ENCODE data around the gene CAPN10.

The CAPN10 gene

DNA sequence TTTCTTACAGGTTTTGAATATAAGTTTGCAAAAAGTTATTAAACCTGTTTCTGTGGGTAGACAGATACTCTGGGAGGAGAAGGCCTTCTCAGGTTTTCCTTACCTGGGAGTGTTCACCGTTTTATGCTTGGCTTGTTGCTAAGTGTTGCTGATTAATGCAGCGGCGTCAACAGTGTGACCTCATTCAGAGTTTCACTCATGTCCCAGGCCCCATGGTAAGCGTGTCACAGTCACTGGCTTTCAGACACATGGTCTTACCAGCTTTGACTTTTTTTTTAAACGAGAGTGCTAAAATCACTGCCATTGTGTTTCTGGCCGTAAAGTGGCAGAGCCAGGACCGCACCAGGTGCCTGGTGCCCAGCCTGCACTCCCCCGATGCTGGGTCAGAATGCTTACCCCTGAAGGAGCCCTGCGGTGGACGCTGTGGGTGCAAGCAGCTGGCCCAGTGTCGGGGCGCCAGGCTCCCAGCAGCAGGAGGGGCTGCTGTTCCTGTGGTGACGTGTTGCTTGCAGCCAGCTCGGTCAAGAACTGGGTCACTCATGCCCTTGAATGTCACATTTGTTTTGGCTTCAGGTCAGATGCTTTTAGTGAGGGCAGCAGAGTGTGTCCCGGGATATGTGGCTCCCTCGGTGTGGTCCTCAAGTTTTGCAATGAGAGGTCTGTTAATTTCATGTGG is 3.5 kb downstream of the CAPN10 start:
- TF ChIP-seq, protein P1, sequence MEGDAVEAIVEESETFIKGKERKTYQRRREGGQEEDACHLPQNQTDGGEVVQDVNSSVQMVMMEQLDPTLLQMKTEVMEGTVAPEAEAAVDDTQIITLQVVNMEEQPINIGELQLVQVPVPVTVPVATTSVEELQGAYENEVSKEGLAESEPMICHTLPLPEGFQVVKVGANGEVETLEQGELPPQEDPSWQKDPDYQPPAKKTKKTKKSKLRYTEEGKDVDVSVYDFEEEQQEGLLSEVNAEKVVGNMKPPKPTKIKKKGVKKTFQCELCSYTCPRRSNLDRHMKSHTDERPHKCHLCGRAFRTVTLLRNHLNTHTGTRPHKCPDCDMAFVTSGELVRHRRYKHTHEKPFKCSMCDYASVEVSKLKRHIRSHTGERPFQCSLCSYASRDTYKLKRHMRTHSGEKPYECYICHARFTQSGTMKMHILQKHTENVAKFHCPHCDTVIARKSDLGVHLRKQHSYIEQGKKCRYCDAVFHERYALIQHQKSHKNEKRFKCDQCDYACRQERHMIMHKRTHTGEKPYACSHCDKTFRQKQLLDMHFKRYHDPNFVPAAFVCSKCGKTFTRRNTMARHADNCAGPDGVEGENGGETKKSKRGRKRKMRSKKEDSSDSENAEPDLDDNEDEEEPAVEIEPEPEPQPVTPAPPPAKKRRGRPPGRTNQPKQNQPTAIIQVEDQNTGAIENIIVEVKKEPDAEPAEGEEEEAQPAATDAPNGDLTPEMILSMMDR (IDR thresholded peaks at IDR 0.05; ENCODE audit: low read depth, low read length, missing control alignments): no peak
- H3K4me3 ChIP-seq (ENCODE audit: low read depth, low read length): no peak overlapping the region
- in situ Hi-C loops (cut with HindIII; ENCODE audit: low sequenced_read_pairs): no loop called here
- DNase-seq (ENCODE audit: low read depth): no peak

DNA sequence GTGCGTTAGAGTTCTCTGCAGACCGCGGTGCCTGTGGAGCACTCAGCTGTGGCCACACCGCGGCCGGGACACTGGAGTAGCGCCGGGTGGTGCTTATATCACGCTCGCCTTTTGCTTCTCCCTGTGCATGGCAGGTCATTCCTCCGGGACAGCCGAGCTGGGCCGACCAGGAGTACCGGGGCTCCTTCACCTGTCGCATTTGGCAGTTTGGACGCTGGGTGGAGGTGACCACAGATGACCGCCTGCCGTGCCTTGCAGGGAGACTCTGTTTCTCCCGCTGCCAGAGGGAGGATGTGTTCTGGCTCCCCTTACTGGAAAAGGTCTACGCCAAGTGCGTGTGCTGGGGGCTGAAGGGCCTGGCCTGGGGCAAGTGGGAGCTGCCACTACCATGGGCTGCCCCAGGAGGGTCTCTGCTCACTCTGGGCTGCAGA is 4.2 kb downstream of the CAPN10 start:
- in situ Hi-C loops (cut with HindIII; ENCODE audit: low sequenced_read_pairs): no loop called here
- TF ChIP-seq, protein P1 (IDR thresholded peaks at IDR 0.05; ENCODE audit: low read depth, low read length, missing control alignments): no peak
- no peak for DNase-seq (ENCODE audit: low read depth)
- H3K4me3 ChIP-seq (ENCODE audit: low read depth, low read length): no peak overlapping the region

DNA sequence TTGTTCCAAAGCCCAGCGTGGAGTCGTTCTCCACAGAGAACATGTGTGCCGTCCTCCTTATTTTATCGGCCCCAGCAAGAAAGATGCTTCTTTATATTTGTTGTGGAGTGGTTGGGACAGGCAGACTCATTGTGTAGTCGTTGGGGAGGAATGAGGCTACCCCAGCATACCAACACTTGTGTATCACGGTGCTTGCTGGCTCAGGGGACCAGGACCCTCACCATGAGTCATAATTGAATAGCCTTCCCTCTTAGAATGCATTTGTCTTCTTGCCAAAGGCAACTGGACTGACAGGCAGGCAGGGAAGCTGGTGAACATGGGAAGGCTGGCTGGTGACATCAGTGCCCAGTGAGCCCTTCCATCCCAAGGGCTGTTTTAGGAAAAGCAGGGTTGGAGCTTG is 4.7 kb downstream of the CAPN10 start:
- no peak overlapping the region for H3K4me3 ChIP-seq (ENCODE audit: low read depth, low read length)
- TF ChIP-seq, protein P1 (IDR thresholded peaks at IDR 0.05; ENCODE audit: low read depth, low read length, missing control alignments): no peak
- no peak for DNase-seq (ENCODE audit: low read depth)
- in situ Hi-C loops (cut with HindIII; ENCODE audit: low sequenced_read_pairs): no loop called here

DNA sequence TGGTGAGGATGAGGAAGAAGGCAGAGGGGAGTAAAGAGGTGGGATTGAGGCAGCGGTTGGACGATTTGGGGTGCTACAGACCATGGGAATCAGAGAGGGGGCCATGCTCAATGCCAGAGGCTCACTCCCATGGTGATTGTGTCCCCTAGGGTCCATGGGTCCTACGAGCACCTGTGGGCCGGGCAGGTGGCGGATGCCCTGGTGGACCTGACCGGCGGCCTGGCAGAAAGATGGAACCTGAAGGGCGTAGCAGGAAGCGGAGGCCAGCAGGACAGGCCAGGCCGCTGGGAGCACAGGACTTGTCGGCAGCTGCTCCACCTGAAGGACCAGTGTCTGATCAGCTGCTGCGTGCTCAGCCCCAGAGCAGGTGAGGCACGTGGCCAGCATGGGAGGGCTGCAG is 5.2 kb downstream of the CAPN10 start:
- DNase-seq (ENCODE audit: low read depth): no peak
- in situ Hi-C loops (cut with HindIII; ENCODE audit: low sequenced_read_pairs): no loop called here
- TF ChIP-seq, protein P1 (IDR thresholded peaks at IDR 0.05; ENCODE audit: low read depth, low read length, missing control alignments): no peak
- no peak overlapping the region for H3K4me3 ChIP-seq (ENCODE audit: low read depth, low read length)

DNA sequence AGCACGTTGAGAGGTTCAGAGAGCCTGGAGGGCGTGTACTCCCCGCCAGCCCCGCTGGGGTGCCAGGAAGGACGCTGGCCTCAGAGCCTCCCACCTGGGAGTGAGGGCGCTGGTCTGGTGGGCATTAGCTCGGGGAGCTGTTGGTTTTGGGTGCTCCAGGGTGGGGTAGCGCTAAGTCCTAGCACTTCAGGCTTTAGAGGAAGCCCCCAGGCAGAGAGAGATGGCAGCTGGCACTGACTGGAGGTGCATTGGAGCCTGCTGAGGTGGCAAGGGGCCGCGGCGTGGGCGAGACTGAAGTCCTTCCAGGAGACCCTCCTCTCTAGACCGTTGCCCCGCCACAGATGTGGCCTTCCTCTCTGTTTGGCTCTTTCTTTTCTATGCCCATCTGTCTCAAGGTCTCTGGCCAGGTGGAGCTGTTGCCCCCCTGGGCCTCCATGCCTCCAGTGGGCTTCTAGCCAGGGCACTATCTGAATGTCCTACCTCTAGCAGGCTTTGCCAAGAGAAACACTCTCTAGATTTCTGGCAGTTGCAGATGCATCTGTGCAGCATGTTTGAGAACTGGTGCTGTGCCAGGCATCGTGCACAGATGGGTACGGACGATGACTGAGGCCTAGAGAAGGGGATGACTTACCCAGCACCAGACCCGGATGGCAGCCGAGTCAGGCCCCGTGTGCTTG is 6.6 kb downstream of the CAPN10 start:
- in situ Hi-C loops (cut with HindIII; ENCODE audit: low sequenced_read_pairs): no loop called here
- no peak overlapping the region for H3K4me3 ChIP-seq (ENCODE audit: low read depth, low read length)
- DNase-seq (ENCODE audit: low read depth): no peak
- TF ChIP-seq, protein P1 (IDR thresholded peaks at IDR 0.05; ENCODE audit: low read depth, low read length, missing control alignments): no peak

DNA sequence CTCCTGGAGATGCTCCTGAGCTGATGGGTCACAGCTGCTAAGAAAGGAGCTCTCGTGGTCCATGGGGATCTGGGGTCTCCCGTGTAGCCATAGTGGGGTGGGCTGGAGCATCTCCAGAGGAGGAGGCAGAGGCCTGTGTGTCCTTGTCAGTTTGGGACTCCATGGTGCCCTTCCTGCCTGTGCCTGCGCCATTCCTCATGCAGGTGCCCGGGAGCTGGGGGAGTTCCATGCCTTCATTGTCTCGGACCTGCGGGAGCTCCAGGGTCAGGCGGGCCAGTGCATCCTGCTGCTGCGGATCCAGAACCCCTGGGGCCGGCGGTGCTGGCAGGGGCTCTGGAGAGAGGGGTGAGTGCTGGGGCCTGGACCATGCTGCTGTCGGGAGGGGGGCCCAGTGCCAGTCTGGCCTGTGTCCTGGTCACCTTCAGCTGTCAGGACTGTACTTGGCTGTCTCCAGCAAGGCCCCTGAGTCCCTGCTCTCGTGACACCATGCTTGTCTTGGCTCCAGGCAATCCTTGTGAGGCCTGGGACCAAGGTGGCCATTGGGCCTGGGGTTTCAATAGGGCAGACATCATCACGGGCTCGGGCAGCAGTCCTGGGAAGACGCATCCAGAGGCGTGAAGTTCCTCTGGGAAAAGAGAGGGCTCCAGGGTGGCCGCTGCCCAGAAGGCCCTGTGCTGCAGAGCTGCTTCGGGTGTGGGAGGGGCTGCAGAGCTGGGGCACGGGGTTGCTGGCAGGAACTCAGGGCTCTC is 7.3 kb downstream of the CAPN10 start:
- no peak overlapping the region for H3K4me3 ChIP-seq (ENCODE audit: low read depth, low read length)
- TF ChIP-seq, protein P1 (IDR thresholded peaks at IDR 0.05; ENCODE audit: low read depth, low read length, missing control alignments): no peak
- no peak for DNase-seq (ENCODE audit: low read depth)
- in situ Hi-C loops (cut with HindIII; ENCODE audit: low sequenced_read_pairs): no loop called here

Data from astrocyte of the cerebellum (primary cell).